Common myeloid progenitor, CD34-positive (primary cell): Measurements from ENCODE around the gene CEP250.
"Not testable (repeated sequence)": the region's sequence is repeated elsewhere in the genome, so short reads cannot be mapped to it uniquely, and the experiment has no call there.

Experiments used
- CTCF ChIA-PET: fragments of 350-600 bp; sonication (Branson Sonifier 250); formaldehyde crosslinking; loops from one replicate; lab custom pipeline; 2021; ENCODE audit warnings: antibody characterized with exemption; lab: Charles Lee
- POLR2A ChIA-PET: fragments of 350-600 bp; sonication (Branson Sonifier 250); formaldehyde crosslinking; loops from one replicate; lab custom pipeline; 2021; ENCODE audit warnings: antibody characterized with exemption; lab: Charles Lee
- DNase-seq, 3 donors: peaks; one replicate each; pipeline versions ENCODE4 v3.0.0 to v3.0.0-alpha.2; 2013
- H3K27ac ChIP-seq, 2 experiments: 1 replicate in 1 of 2; 2 replicates in 1 of 2; pipeline ENCODE4 v1.7.0; 2013; ENCODE audit warnings: inconsistent platforms in 2 of 2, low read length in 2 of 2, mild to moderate bottlenecking in 2 of 2, low read depth in 1 of 2, moderate library complexity in 1 of 2; ENCODE audit not compliant: severe bottlenecking in 2 of 2, insufficient read depth in 1 of 2, poor library complexity in 1 of 2
- H3K27me3 ChIP-seq, 5 experiments: replicated peaks in 2 of 5; 1 replicate in 3 of 5; 2 replicates in 2 of 5; pipeline versions ENCODE4 v1.6.1 to v1.7.0; 2013; ENCODE audit warnings: low read length in 4 of 5, mild to moderate bottlenecking in 2 of 5, moderate library complexity in 2 of 5, inconsistent platforms in 1 of 5; ENCODE audit not compliant: insufficient read depth in 5 of 5, control insufficient read depth in 4 of 5
- H3K36me3 ChIP-seq, 4 experiments: 1 replicate in 2 of 4; 2 replicates in 2 of 4; pipeline versions ENCODE4 v1.6.1 to v1.7.0; 2013; ENCODE audit warnings: low read length in 3 of 4, control low read depth in 1 of 4, mild to moderate bottlenecking in 1 of 4; ENCODE audit not compliant: control insufficient read depth in 4 of 4, insufficient read depth in 4 of 4
- H3K4me1 ChIP-seq, 4 experiments: 1 replicate in 3 of 4; 2 replicates in 1 of 4; pipeline versions ENCODE4 v1.6.1 to v1.7.1; 2013; ENCODE audit warnings: low read length in 3 of 4, mild to moderate bottlenecking in 3 of 4, control low read depth in 1 of 4, inconsistent platforms in 1 of 4, moderate library complexity in 1 of 4; ENCODE audit not compliant: control insufficient read depth in 4 of 4, insufficient read depth in 4 of 4; ENCODE audit errors: control extremely low read depth in 1 of 4
- H3K4me3 ChIP-seq, 7 experiments: 1 replicate in 4 of 7; 2 replicates in 3 of 7; pipeline versions ENCODE4 v1.5.1 to v1.7.0; 2013; ENCODE audit warnings: mild to moderate bottlenecking in 7 of 7, low read length in 6 of 7, moderate library complexity in 6 of 7, inconsistent platforms in 2 of 7, low read depth in 2 of 7, control low read depth in 1 of 7; ENCODE audit not compliant: insufficient read depth in 4 of 7, control insufficient read depth in 1 of 7; ENCODE audit errors: extremely low read depth in 1 of 7
- H3K9me3 ChIP-seq, 5 experiments: 1 replicate in 4 of 5; 2 replicates in 1 of 5; pipeline versions ENCODE4 v1.6.1 to v1.7.1; 2013; ENCODE audit warnings: low read length in 4 of 5, mild to moderate bottlenecking in 2 of 5, inconsistent platforms in 1 of 5, low read depth in 1 of 5, moderate library complexity in 1 of 5; ENCODE audit not compliant: control insufficient read depth in 4 of 5, insufficient read depth in 2 of 5; ENCODE audit errors: control extremely low read depth in 1 of 5
- WGBS: methylation state at CpG from one replicate; pipeline ENCODE4 v1.1.5; 2013; ENCODE audit not compliant: insufficient coverage; 5-methylcytosine and 5-hydroxymethylcytosine counted together

The CEP250 gene

GRCh38 chr20:35544436-35544835 lies 89.0 kb downstream of the CEP250 start:
- WGBS = 100% methylated on average over 13 of the region's 16 CpGs
- H3K36me3 ChIP-seq = peaks cover 0 to 36% (median 26%) of the 10 kb centered on the region in 4 experiments
- CTCF ChIA-PET = no interaction called here

GRCh38 chr20:35544941-35545340 lies 89.5 kb downstream of the CEP250 start:
- WGBS = 98% methylated on average over 5 of the region's 7 CpGs
- CTCF ChIA-PET = not testable (repeated sequence)

More at GRCh38 chr20:35544436-35544835, 89.0 kb downstream of the CEP250 start:
- H3K9me3 ChIP-seq = no peaks in the 10 kb centered on the region
- no peak overlapping the region for H3K27ac ChIP-seq
- peaks cover 0 to 17% (median 15%) of the 10 kb centered on the region in 4 experiments for H3K4me1 ChIP-seq
- POLR2A ChIA-PET = no interaction called here
- no peak overlapping the region for H3K4me3 ChIP-seq
- H3K27me3 ChIP-seq = no peaks in the 10 kb centered on the region
- no peak for DNase-seq

GRCh38 chr20:35546127-35546526 lies 90.7 kb downstream of the CEP250 start:
- Histone ChIP-seq H3K27ac (no peak overlapping the region), H3K9me3 (no peaks in the 10 kb centered on the region), H3K4me1 (peaks cover 0 to 16% (median 14%) of the 10 kb centered on the region in 4 experiments), H3K36me3 (peaks cover 0 to 46% (median 30%) of the 10 kb centered on the region in 4 experiments), H3K27me3 (no peaks in the 10 kb centered on the region), H3K4me3 (no peak overlapping the region)
- WGBS = 100% methylated on average over 1 of the region's 1 CpG
- no peak for DNase-seq
- CTCF ChIA-PET = interaction anchor here (1.1 kb wide), 1 partner anchor 36 kb away, joined by 3 read pairs; no protein-coding TSS in a partner anchor
- POLR2A ChIA-PET = no interaction called here

More at GRCh38 chr20:35544941-35545340, 89.5 kb downstream of the CEP250 start:
- H3K9me3 ChIP-seq, H3K27me3 ChIP-seq, H3K4me3 ChIP-seq, POLR2A ChIA-PET, DNase-seq, H3K27ac ChIP-seq: not testable (repeated sequence)
- peaks cover 0 to 17% (median 15%) of the 10 kb centered on the region in 4 experiments for H3K4me1 ChIP-seq
- H3K36me3 ChIP-seq = peaks cover 0 to 39% (median 27%) of the 10 kb centered on the region in 4 experiments

GRCh38 chr20:35547329-35547728 lies 91.9 kb downstream of the CEP250 start:
- Histone ChIP-seq H3K4me1 (peaks cover 0 to 6% (median 5%) of the 10 kb centered on the region in 4 experiments), H3K4me3 (no peak overlapping the region), H3K36me3 (peaks cover 3 to 58% (median 38%) of the 10 kb centered on the region in 4 experiments), H3K27ac (no peak overlapping the region), H3K9me3 (no peaks in the 10 kb centered on the region), H3K27me3 (no peaks in the 10 kb centered on the region)
- ChIA-PET CTCF (interaction anchor here (0.6 to 1.4 kb wide), 3 partner anchors 13 to 76 kb away, joined by 3 read pairs; no protein-coding TSS in a partner anchor), POLR2A (no interaction called here)
- 93% methylated on average over 7 of the region's 9 CpGs for WGBS
- no peak for DNase-seq

GRCh38 chr20:35551503-35551902 lies 96.1 kb downstream of the CEP250 start:
- H3K9me3 ChIP-seq = no peaks in the 10 kb centered on the region
- H3K27me3 ChIP-seq = no peaks in the 10 kb centered on the region
- 98% methylated on average over 4 of the region's 4 CpGs for WGBS
- no peak for DNase-seq
- peaks cover 3 to 84% (median 64%) of the 10 kb centered on the region in 4 experiments for H3K36me3 ChIP-seq
- no peak overlapping the region for H3K27ac ChIP-seq
- no peaks in the 10 kb centered on the region for H3K4me1 ChIP-seq
- ChIA-PET POLR2A (interaction anchor here (0.6 kb wide), 1 partner anchor 152 kb away, joined by 7 read pairs; no protein-coding TSS in a partner anchor), CTCF (interaction anchor here (1.5 kb wide), 1 partner anchor 55 kb away, joined by 4 read pairs; no protein-coding TSS in a partner anchor)
- no peak overlapping the region for H3K4me3 ChIP-seq

- H3K27ac ChIP-seq = no peak overlapping the region
- no peaks in the 10 kb centered on the region for H3K9me3 ChIP-seq
- ChIA-PET POLR2A (interaction anchor here (0.6 kb wide), 1 partner anchor 42 kb away, joined by 3 read pairs; no protein-coding TSS in a partner anchor), CTCF (interaction anchor here (1.2 kb wide), 1 partner anchor 14 kb away, joined by 3 read pairs; no protein-coding TSS in a partner anchor)
- no peak overlapping the region for H3K4me3 ChIP-seq
- H3K4me1 ChIP-seq = no peaks in the 10 kb centered on the region
- WGBS = 100% methylated on average over 1 of the region's 3 CpGs
- H3K27me3 ChIP-seq = no peaks in the 10 kb centered on the region
- DNase-seq = no peak
- H3K36me3 ChIP-seq = peaks cover 3 to 86% (median 66%) of the 10 kb centered on the region in 4 experiments
Observed at GRCh38 chr20:35552914-35553313, 97.5 kb downstream of the CEP250 start.

- H3K4me1 ChIP-seq, H3K4me3 ChIP-seq, H3K27me3 ChIP-seq, H3K9me3 ChIP-seq, POLR2A ChIA-PET, DNase-seq, H3K27ac ChIP-seq: not testable (repeated sequence)
- WGBS = 98% methylated on average over 4 of the region's 4 CpGs
- peaks cover 3 to 82% (median 56%) of the 10 kb centered on the region in 4 experiments for H3K36me3 ChIP-seq
- CTCF ChIA-PET = interaction anchor here (0.6 kb wide), 1 partner anchor 145 kb away, joined by 3 read pairs; no protein-coding TSS in a partner anchor
Observed at GRCh38 chr20:35555461-35555860, 100.1 kb downstream of the CEP250 start.
